GM12891 (cell line): ENCODE results near the gene ATG14.

Source experiments
- PAX5 ChIP-seq: IDR thresholded peaks from 2 replicates; pipeline ENCODE4 v1.6.1; 2011; ENCODE audit warnings: low read length, moderate library complexity, mild to moderate bottlenecking; ENCODE audit not compliant: insufficient read depth, severe bottlenecking
- POLR2A ChIP-seq: IDR thresholded peaks from 2 replicates; pipeline ENCODE4 v1.6.1; 2011; ENCODE audit warnings: low read depth, low read length, control low read depth
- POLR2AphosphoS5 ChIP-seq: IDR thresholded peaks from 2 replicates; pipeline ENCODE4 v1.6.1; 2011; ENCODE audit warnings: low read depth, low read length, control low read depth
- POU2F2 ChIP-seq: IDR thresholded peaks from 2 replicates; pipeline ENCODE4 v1.6.1; 2011; ENCODE audit warnings: low read depth, mild to moderate bottlenecking, control low read depth, low read length, moderate library complexity
- TAF1 ChIP-seq: IDR thresholded peaks from 2 replicates; pipeline ENCODE4 v1.6.1; 2011; ENCODE audit warnings: low read depth, low read length, control low read depth

DNA sequence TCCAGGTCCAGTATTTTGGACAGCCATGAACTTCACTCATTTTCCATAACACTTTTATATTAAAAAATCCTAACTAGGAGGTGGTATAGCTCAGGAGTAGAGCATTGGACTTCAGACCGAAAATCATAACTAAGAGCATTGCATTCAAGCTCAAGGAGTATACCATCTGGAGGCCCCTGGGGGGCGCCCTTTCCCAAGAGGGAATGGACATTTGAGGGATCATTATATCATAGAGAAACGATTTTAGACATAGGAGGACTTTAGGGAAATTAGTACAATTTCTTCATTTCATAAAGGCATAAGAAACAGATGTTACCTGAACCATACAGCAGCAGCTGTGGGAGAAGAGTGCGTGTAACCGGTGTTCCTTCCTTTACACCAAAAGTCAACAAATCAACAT, 5.2 kb upstream of the ATG14 start:
- TF ChIP-seq POLR2AphosphoS5 (no peak), PAX5 (no peak), POLR2A (no peak), TAF1 (no peak), POU2F2 (no peak)
